Spleen (tissue), 7 donors: Measurements from ENCODE around the gene SLC5A11.

Experiments used
- POLR2AphosphoS5 ChIP-seq, 3 donors: sonication (generic); formaldehyde crosslinking; IDR thresholded peaks; one replicate each; pipeline ENCODE4 v1.5.1; 2017; ENCODE audit warnings: antibody characterized with exemption in 3 of 3
- TF ChIP-seq, protein P1 (sequence below), 11 experiments: fragments of 200-600 bp in 7 of 11; fragments of 450-650 bp in 4 of 11; sonication (generic) in 4 of 11; IDR thresholded peaks in 8 of 11; conservative IDR thresholded peaks in 3 of 11; 1 replicate in 7 of 11; 2 replicates in 4 of 11; pipeline versions ENCODE4 v1.4.0 to v1.8.0; 2016 to 2021; ENCODE audit warnings: antibody characterized with exemption in 11 of 11, inconsistent platforms in 4 of 11, mild to moderate bottlenecking in 1 of 11
- donor health status: DM: no; HTN: no; CAD: no; lungs with moderate emphysema.
- donor health status: DM: no; HTN: no; CAD: no.
- donor health status: DM: no; HTN: no; CAD: no.

DNA sequence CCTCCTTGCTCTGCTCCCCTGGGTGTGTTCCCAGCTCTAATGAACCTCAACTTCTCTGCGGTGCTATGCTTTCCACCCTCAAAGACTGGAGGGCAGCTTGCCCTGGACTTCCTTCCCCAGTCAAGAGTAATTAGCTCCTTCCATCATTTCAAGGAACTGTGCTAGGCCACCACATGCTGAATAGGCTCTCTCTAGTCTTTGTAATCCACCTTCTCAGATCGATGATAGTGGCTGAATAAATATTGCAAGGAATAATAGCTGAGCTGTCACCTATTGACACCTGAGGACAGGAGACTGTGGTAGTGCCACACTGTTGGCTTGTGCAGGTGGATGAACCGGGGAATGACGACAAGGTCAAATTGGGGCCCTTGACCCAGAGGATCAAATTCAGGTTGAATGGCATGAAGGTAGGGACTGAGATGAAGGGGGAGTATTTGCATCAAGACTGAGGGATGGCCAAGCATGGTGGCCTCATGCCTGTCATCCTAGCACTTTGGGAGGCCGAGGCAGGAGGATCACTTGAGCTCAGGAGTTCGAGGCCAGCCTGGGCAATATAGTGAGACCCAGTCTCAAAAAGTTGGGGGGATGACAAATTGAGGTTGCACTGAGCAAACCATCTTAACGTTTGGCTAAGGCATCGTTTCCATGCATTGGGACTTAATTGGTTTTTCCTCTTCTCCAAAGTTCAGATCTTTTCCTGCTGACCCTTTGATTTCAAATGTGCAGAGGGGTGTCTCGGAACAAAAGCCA is 18.8 kb upstream of the SLC5A11 start:
- TF ChIP-seq, protein P1, sequence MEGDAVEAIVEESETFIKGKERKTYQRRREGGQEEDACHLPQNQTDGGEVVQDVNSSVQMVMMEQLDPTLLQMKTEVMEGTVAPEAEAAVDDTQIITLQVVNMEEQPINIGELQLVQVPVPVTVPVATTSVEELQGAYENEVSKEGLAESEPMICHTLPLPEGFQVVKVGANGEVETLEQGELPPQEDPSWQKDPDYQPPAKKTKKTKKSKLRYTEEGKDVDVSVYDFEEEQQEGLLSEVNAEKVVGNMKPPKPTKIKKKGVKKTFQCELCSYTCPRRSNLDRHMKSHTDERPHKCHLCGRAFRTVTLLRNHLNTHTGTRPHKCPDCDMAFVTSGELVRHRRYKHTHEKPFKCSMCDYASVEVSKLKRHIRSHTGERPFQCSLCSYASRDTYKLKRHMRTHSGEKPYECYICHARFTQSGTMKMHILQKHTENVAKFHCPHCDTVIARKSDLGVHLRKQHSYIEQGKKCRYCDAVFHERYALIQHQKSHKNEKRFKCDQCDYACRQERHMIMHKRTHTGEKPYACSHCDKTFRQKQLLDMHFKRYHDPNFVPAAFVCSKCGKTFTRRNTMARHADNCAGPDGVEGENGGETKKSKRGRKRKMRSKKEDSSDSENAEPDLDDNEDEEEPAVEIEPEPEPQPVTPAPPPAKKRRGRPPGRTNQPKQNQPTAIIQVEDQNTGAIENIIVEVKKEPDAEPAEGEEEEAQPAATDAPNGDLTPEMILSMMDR (IDR thresholded peaks at IDR 0.05 in 8 of 11, conservative IDR thresholded peaks at IDR 0.05 in 3 of 11) = no peak
- TF ChIP-seq POLR2AphosphoS5 (IDR thresholded peaks at IDR 0.05) = no peak
